Psoas muscle (tissue), 8 donors: ENCODE data around the gene GABPB2. TPM values are rescaled to one million over a fixed set of nuclear protein-coding genes. Genes with fewer than 3 reads are reported as not detected.
A peak's percentile ranks its signal among the peaks of the same experiment; 100 is the strongest.

ENCODE experiments used
- ATAC-seq, 4 donors: fragments of 200-7000 bp; cut with Tn5 transposase; one replicate each; pipeline ENCODE4 v1.9.1; 2020; ENCODE audit warnings: moderate library complexity in 3 of 4, mild to moderate bottlenecking in 2 of 4
- DNase-seq, 2 donors: peaks; one replicate each; pipeline ENCODE4 v3.0.0-alpha.2; 2020
- H3K27ac ChIP-seq: fragments of 200-600 bp; one replicate; pipeline ENCODE4 v1.8.0; 2022
- H3K27me3 ChIP-seq, 3 donors: fragments of 200-600 bp in 1 of 3; one replicate each; pipeline versions ENCODE4 v1.6.1 to v1.8.0; 2013 to 2022; ENCODE audit warnings: low read length in 2 of 3, mild to moderate bottlenecking in 2 of 3, moderate library complexity in 1 of 3; ENCODE audit not compliant: insufficient read depth in 3 of 3
- H3K36me3 ChIP-seq, 2 donors: fragments of 200-600 bp in 1 of 2; one replicate each; pipeline versions ENCODE4 v1.6.1 to v1.8.0; 2013 to 2022; ENCODE audit warnings: low read depth in 1 of 2, mild to moderate bottlenecking in 1 of 2, moderate library complexity in 1 of 2; ENCODE audit not compliant: insufficient read depth in 1 of 2
- H3K4me1 ChIP-seq: fragments of 200-600 bp; one replicate; pipeline ENCODE4 v1.8.0; 2022
- H3K4me3 ChIP-seq: fragments of 200-600 bp; one replicate; pipeline ENCODE4 v1.8.0; 2022; ENCODE audit warnings: mild to moderate bottlenecking
- H3K9me3 ChIP-seq: fragments of 200-600 bp; one replicate; pipeline ENCODE4 v1.8.0; 2022
- CTCF ChIP-seq: fragments of 200-600 bp; IDR thresholded peaks from one replicate; pipeline ENCODE4 v1.8.0; 2022; ENCODE audit warnings: antibody characterized with exemption
- WGBS, 3 donors: extraction: QIAGEN DNeasy Blood & Tissue Kit; methylation state at CpG; one replicate each; pipeline versions ENCODE4 v1.1.6 to v1.1.7; 2013; 5-methylcytosine and 5-hydroxymethylcytosine counted together
- intact Hi-C, 2 donors: fragments of 100-400 bp; cut with DNase I; formaldehyde crosslinking; loops; one replicate each; pipeline versions ENCODE4 v1.11.0 to v1.14.2; 2022
- polyA plus RNA-seq, 3 donors: library from polyadenylated mRNA; stranded (reverse); fragments of 200-250 nt; gene quantifications; one replicate each; pipeline ENCODE4 v1.2.3, GENCODE V29; 2013
- total RNA-seq, 4 donors: library from RNA; stranded (reverse); fragmentation: NEBNext Ultra II Directional in 2 of 4; extraction: Animal tissue kit (Norgen Biotek cat#: 25700) in 2 of 4; gene quantifications; one replicate each; pipeline versions ENCODE4 v1.2.1 to v1.2.4, GENCODE V29; 2021 to 2023
- donor health status: healthy with polysubstance abuse.
- donor health status: DM: no; HTN: no; CAD: no; lungs with moderate emphysema.
- donor health status: Bipolar disorder and iron deficiency.
- donor health status: healthy.
- donor health status: DM: yes; HTN: yes; CAD: no.
- donor health status: DM: no; HTN: no; CAD: no.
- donor health status: DM: no; HTN: no; CAD: no.
- donor health status: DM: yes; HTN: yes; CAD: no.

The GABPB2 gene
- total and polyA plus RNA-seq, 7 donors, result 2.6 to 15.9 (median 8.2) TPM

DNA sequence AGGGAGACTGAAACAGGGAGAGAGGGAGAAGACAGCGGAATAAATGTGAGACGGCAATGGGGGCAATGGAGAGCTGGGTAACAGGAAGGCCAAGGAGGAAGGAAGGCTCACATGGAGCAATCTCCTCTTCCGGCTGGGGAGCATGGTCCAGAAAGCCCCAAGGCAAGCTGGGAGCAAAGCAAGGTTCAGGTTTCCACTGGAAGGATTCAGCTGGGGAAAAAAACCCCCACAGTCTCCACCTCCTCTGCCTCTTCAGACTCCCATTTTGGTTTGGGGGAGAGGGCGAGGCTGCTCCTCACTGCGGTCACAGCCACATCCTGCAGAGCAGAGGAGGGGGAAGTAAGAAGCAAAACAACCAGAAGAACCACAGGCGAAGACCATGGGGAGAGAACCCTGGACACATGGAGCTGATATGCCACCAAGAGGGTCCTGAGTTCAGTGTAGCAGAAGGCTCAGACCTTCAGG, 86.5 kb downstream of the GABPB2 start:
- Histone ChIP-seq H3K4me1 (no peaks in the 10 kb centered on the region), H3K27ac (no peak overlapping the region), H3K27me3 (no peaks in the 10 kb centered on the region), H3K36me3 (peaks cover 6 to 43% of the 10 kb centered on the region in 2 donors), H3K9me3 (no peaks in the 10 kb centered on the region), H3K4me3 (peak overlapping the region; percentile 37)
- no peak for ATAC-seq
- WGBS, 3 donors, result 67 to 74% (median 74%) methylated on average over 6 of the region's 6 CpGs
- no peak for DNase-seq
- TF ChIP-seq CTCF, result no peak
- intact Hi-C loops, result loop anchor here (2.0 to 5.0 kb wide), 2 partner anchors 56 to 130 kb away; no protein-coding TSS in a partner anchor

GRCh38 chr1:151158326-151158725, 87.8 kb downstream of the GABPB2 start:
- DNase-seq, result no peak
- no peaks in the 10 kb centered on the region for H3K27me3 ChIP-seq
- 72 to 86% (median 81%) methylated on average over 5 of the region's 5 CpGs for WGBS, 3 donors
- H3K4me3 ChIP-seq, result no peak overlapping the region
- no peaks in the 10 kb centered on the region for H3K4me1 ChIP-seq
- intact Hi-C loops, result loop anchor here (5.0 kb wide), 1 partner anchor 131 kb away; no protein-coding TSS in a partner anchor
- H3K27ac ChIP-seq, result peak overlapping the region; percentile 32
- peaks cover 6 to 44% of the 10 kb centered on the region in 2 donors for H3K36me3 ChIP-seq
- no peak for ATAC-seq
- no peaks in the 10 kb centered on the region for H3K9me3 ChIP-seq
- TF ChIP-seq CTCF, result no peak

DNA sequence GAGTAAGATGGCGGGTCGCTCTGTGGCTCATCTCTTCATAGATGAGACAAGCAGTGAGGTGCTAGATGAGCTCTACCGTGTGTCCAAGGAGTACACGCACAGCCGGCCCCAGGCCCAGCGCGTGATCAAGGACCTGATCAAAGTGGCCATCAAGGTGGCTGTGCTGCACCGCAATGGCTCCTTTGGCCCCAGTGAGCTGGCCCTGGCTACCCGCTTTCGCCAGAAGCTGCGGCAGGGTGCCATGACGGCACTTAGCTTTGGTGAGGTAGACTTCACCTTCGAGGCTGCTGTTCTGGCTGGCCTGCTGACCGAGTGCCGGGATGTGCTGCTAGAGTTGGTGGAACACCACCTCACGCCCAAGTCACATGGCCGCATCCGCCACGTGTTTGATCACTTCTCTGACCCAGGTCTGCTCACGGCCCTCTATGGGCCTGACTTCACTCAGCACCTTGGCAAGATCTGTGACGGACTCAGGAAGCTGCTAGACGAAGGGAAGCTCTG, 88.2 kb downstream of the GABPB2 start:
- H3K27ac ChIP-seq, result peak overlapping the region; percentile 32
- intact Hi-C loops, result loop anchor here (5.0 kb wide), 1 partner anchor 132 kb away; no protein-coding TSS in a partner anchor
- no peaks in the 10 kb centered on the region for H3K27me3 ChIP-seq
- H3K4me1 ChIP-seq, result no peaks in the 10 kb centered on the region
- TF ChIP-seq CTCF, result no peak
- no peaks in the 10 kb centered on the region for H3K9me3 ChIP-seq
- WGBS, 3 donors, result 73 to 79% (median 73%) methylated on average over 22 of the region's 22 CpGs
- no peak for DNase-seq
- peak in 3 of 4 donors; percentile 24 to 73 (median 30) for ATAC-seq
- H3K4me3 ChIP-seq, result no peak overlapping the region
- H3K36me3 ChIP-seq, result peaks cover 6 to 44% of the 10 kb centered on the region in 2 donors

- H3K4me1 ChIP-seq, result peaks cover 5% of the 10 kb centered on the region
- DNase-seq (no peak), ATAC-seq (no peak)
- no peak overlapping the region for H3K4me3 ChIP-seq
- H3K36me3 ChIP-seq, result peaks cover 6 to 44% of the 10 kb centered on the region in 2 donors
- no peaks in the 10 kb centered on the region for H3K9me3 ChIP-seq
- peak overlapping the region; percentile 32 for H3K27ac ChIP-seq
- intact Hi-C loops, result loop anchor here (5.0 kb wide), 1 partner anchor 132 kb away; no protein-coding TSS in a partner anchor
- TF ChIP-seq CTCF, result no peak
- H3K27me3 ChIP-seq, result no peaks in the 10 kb centered on the region
Measured at GRCh38 chr1:151159373-151159772, 88.8 kb downstream of the GABPB2 start.
